H1 (cell line): ENCODE results near the gene KRABD2.

ENCODE experiments used
- CBX5 ChIP-seq: fragments of 300-800, 300-1000 bp; sonication (generic); IDR thresholded peaks from 2 replicates; pipeline ENCODE4 v1.7.1; 2016; ENCODE audit warnings: antibody characterized with exemption, low read length, low read depth
- FOSL1 ChIP-seq: IDR thresholded peaks from 2 replicates; pipeline ENCODE4 v1.6.1; 2011; ENCODE audit warnings: mild to moderate bottlenecking, low read depth, low read length, moderate library complexity; ENCODE audit not compliant: insufficient read depth
- GABPA ChIP-seq: IDR thresholded peaks from 2 replicates; pipeline ENCODE4 v1.6.1; 2011; ENCODE audit warnings: mild to moderate bottlenecking, low read length, moderate library complexity, borderline replicate concordance; ENCODE audit not compliant: insufficient read depth
- MAFK ChIP-seq: IDR thresholded peaks from 2 replicates; pipeline ENCODE4 v1.6.1; 2012; ENCODE audit warnings: low read depth, mild to moderate bottlenecking, improper control_type of control experiment, low read length
- SP1 ChIP-seq: IDR thresholded peaks from 2 replicates; pipeline ENCODE4 v1.6.1; 2011; ENCODE audit warnings: low read depth, low read length
- TF ChIP-seq, protein P1 (sequence below): fragments of 300-600 bp; sonication (generic); IDR thresholded peaks from 2 replicates; pipeline ENCODE4 v1.7.1; 2012; ENCODE audit warnings: low read length, moderate library complexity, mild to moderate bottlenecking, inconsistent platforms; ENCODE audit not compliant: insufficient replicate concordance
- TF ChIP-seq, protein P2 (sequence below): IDR thresholded peaks from 2 replicates; pipeline ENCODE4 v1.6.1; 2012; ENCODE audit warnings: inconsistent platforms
- TF ChIP-seq, protein P3 (sequence below): IDR thresholded peaks from 2 replicates; pipeline ENCODE4 v1.6.1; 2011; ENCODE audit warnings: low read depth, mild to moderate bottlenecking, low read length; ENCODE audit not compliant: insufficient read depth

Gene KRABD2

DNA sequence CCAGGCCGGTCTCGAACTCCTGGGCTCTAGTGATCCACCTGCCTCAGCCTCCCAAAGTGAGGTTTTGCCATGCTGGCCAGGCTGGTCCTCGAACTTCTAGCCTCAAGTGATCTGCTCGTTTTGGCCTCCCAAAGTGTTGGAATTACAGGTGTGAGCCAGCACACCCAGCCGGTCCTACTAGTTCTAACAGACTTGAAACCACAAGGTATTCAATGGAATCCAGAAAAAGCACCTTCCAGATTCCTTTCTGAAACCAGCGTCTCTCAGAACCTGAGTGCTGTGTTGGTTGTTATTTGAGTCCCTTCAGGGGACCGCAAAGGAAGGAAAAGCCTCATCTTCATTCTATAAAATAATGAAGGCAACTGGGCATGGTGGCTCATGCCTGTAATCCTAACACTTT, 4.1 kb downstream of the KRABD2 start (continued):
- TF ChIP-seq, protein P1, sequence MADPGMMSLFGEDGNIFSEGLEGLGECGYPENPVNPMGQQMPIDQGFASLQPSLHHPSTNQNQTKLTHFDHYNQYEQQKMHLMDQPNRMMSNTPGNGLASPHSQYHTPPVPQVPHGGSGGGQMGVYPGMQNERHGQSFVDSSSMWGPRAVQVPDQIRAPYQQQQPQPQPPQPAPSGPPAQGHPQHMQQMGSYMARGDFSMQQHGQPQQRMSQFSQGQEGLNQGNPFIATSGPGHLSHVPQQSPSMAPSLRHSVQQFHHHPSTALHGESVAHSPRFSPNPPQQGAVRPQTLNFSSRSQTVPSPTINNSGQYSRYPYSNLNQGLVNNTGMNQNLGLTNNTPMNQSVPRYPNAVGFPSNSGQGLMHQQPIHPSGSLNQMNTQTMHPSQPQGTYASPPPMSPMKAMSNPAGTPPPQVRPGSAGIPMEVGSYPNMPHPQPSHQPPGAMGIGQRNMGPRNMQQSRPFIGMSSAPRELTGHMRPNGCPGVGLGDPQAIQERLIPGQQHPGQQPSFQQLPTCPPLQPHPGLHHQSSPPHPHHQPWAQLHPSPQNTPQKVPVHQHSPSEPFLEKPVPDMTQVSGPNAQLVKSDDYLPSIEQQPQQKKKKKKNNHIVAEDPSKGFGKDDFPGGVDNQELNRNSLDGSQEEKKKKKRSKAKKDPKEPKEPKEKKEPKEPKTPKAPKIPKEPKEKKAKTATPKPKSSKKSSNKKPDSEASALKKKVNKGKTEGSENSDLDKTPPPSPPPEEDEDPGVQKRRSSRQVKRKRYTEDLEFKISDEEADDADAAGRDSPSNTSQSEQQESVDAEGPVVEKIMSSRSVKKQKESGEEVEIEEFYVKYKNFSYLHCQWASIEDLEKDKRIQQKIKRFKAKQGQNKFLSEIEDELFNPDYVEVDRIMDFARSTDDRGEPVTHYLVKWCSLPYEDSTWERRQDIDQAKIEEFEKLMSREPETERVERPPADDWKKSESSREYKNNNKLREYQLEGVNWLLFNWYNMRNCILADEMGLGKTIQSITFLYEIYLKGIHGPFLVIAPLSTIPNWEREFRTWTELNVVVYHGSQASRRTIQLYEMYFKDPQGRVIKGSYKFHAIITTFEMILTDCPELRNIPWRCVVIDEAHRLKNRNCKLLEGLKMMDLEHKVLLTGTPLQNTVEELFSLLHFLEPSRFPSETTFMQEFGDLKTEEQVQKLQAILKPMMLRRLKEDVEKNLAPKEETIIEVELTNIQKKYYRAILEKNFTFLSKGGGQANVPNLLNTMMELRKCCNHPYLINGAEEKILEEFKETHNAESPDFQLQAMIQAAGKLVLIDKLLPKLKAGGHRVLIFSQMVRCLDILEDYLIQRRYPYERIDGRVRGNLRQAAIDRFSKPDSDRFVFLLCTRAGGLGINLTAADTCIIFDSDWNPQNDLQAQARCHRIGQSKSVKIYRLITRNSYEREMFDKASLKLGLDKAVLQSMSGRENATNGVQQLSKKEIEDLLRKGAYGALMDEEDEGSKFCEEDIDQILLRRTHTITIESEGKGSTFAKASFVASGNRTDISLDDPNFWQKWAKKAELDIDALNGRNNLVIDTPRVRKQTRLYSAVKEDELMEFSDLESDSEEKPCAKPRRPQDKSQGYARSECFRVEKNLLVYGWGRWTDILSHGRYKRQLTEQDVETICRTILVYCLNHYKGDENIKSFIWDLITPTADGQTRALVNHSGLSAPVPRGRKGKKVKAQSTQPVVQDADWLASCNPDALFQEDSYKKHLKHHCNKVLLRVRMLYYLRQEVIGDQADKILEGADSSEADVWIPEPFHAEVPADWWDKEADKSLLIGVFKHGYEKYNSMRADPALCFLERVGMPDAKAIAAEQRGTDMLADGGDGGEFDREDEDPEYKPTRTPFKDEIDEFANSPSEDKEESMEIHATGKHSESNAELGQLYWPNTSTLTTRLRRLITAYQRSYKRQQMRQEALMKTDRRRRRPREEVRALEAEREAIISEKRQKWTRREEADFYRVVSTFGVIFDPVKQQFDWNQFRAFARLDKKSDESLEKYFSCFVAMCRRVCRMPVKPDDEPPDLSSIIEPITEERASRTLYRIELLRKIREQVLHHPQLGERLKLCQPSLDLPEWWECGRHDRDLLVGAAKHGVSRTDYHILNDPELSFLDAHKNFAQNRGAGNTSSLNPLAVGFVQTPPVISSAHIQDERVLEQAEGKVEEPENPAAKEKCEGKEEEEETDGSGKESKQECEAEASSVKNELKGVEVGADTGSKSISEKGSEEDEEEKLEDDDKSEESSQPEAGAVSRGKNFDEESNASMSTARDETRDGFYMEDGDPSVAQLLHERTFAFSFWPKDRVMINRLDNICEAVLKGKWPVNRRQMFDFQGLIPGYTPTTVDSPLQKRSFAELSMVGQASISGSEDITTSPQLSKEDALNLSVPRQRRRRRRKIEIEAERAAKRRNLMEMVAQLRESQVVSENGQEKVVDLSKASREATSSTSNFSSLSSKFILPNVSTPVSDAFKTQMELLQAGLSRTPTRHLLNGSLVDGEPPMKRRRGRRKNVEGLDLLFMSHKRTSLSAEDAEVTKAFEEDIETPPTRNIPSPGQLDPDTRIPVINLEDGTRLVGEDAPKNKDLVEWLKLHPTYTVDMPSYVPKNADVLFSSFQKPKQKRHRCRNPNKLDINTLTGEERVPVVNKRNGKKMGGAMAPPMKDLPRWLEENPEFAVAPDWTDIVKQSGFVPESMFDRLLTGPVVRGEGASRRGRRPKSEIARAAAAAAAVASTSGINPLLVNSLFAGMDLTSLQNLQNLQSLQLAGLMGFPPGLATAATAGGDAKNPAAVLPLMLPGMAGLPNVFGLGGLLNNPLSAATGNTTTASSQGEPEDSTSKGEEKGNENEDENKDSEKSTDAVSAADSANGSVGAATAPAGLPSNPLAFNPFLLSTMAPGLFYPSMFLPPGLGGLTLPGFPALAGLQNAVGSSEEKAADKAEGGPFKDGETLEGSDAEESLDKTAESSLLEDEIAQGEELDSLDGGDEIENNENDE: no peak
- TF ChIP-seq GABPA: no peak
- no peak for TF ChIP-seq CBX5
- TF ChIP-seq SP1: no peak
- TF ChIP-seq MAFK: no peak
- TF ChIP-seq, protein P2, sequence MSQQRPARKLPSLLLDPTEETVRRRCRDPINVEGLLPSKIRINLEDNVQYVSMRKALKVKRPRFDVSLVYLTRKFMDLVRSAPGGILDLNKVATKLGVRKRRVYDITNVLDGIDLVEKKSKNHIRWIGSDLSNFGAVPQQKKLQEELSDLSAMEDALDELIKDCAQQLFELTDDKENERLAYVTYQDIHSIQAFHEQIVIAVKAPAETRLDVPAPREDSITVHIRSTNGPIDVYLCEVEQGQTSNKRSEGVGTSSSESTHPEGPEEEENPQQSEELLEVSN: no peak
- no peak for TF ChIP-seq FOSL1
- TF ChIP-seq, protein P3, sequence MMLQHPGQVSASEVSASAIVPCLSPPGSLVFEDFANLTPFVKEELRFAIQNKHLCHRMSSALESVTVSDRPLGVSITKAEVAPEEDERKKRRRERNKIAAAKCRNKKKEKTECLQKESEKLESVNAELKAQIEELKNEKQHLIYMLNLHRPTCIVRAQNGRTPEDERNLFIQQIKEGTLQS: no peak
